T follicular helper cell (primary cell): Measurements from ENCODE around the gene TGFBR1.
A peak's percentile ranks its signal among the peaks of the same experiment; 100 is the strongest.

Source experiments
- DNase-seq: peaks from one replicate; pipeline ENCODE4 v3.0.0-alpha.2; 2020; ENCODE audit warnings: low read depth

TGFBR1 gene

DNA sequence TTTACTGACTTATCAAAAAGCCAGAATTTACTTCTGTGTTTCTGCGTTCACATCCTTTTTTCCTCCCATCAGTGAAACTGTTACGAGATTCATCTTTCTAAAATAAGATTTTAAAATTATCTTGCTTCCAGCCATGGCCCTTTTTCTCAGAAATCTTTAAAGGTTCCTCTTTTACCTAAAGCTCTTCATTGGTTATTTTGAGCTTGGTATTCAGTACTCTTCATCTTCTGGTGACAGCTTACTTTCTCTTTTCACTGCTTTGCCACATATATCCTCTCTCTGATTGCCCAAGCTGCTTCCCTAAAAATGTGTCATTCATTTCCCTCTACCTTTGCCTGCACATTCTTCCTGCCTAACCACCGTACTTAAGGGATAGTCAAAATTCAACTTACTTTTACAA lies 32.3 kb downstream of the TGFBR1 start:
- no peak for DNase-seq

DNA sequence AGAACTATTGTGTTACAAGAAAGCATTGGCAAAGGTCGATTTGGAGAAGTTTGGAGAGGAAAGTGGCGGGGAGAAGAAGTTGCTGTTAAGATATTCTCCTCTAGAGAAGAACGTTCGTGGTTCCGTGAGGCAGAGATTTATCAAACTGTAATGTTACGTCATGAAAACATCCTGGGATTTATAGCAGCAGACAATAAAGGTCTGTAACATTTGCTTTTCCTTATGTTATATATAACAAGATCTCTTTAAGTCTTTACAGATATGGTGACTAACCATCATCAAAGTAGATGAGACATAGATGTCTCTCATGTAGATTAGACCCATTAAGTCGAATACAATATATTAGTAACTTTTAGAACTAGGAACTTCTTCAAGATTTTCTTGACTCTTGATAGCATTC lies 33.0 kb downstream of the TGFBR1 start:
- DNase-seq = no peak

DNA sequence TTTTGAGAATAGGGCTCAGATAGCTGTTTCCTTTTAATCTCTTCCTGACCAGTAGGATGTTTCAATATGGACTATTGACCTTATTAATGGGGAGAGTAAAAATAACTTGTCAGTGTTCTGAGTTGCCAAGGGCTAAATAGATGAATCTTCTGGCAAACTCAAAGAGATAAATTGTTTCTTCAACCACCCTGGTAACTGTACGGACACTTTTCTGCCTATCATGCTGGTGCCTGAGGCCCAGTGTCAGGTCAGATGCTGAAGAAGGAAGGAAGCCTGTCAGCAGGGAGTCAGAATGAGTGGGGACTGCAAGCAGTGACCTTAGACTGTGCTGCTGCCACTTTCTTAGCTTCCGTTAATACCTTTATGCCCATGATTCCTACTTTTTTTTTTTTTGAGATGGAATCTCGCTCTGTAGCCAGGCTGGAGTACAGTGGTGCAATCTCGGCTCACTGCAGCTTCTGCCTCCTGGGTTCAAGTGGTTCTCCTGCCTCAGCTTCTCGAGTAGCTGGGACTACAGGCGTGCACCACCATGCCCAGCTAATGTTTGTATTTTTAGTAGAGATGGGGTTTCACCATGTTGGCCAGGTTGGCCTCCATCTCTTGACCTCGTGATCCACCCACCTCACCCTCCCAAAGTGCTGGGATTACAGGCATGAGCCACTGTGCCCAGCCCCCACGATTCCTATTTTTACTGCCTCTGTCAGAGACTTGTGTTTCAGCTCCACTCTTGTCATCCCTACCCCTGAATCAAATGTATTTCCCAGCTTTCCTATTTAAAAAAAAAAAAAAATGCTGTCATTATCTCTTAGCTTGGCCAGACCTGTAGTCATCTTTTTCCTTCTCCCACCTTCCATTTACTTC lies 33.7 kb downstream of the TGFBR1 start:
- DNase-seq = no peak

DNA sequence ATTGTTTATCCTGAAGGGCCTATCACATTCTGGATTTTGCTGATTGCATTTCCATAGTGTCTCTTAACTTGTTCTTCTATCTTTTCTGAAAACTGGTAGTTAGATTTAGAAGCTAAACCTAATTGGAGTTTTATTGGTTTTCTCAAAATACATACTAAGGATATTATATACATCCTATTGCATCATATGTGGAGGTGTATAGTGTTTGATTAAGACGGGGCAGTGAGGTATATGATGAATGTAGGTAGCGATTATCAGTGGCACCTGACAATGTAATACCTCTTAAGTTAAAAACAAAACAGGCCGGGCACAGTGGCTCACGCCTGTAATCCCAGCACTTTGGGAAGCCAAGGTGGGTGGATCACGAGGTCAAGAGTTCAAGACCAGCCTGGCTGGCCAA lies 35.0 kb downstream of the TGFBR1 start:
- no peak for DNase-seq

DNA sequence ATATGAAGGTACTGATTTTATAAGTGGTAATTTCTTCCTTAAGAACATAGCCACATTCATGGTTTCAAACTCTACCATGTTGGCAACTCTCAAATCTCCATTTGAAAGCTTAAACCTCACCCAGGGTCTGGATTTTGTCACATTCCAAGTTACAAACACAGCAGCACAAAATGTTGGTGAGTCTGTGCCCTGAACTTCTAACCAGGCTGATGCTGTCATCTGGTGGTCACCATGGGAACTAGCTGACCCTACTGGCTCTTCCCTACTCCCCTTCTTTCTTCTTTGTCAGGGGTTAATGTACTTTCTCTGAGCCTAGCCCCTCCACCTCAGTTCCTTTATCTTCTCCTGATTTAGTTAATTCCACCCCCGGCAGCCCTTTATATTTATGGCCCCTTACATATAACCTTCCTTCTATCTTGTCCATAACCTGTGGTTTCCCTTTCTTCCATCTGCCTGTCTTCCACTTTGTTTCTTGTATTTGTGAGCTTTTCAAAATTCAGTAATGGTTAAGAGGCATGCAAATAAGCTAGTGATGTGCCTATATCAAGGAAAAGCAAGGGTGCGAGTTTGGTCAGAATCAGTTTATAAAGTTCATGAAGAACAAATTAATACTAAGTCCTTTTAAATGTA lies 35.9 kb downstream of the TGFBR1 start:
- peak; percentile 35 for DNase-seq

DNA sequence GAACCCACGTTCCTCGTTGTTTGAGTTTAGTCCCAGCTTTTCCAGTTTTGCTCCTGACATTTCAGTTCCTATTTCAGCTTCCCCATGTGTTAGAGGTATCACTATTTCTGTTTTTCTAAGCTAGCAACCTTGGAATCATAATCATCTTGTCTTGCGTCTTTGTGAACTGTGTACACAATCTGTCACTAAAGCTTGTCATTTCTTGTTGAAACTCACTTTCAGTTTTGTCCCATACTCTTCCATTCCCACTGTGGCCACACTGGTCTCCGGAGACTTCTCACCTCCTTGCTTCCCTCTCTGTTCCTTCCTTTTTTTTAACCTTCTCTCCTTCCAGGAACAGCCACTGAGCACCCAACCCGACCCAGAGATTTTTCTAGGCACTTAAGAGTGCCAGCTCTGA lies 36.9 kb downstream of the TGFBR1 start:
- DNase-seq = no peak

DNA sequence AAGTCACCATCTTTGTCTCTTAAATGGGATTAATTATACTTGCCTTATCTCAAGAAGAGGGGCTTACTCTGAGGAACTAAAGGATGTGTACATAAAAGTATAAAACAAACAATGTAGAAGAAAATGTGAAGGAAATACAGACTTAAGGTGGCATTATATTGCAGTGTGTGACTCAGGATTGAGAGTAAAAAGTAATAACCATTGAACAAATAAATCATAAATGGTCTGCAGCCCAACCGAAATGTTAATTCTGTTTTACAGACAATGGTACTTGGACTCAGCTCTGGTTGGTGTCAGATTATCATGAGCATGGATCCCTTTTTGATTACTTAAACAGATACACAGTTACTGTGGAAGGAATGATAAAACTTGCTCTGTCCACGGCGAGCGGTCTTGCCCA lies 37.4 kb downstream of the TGFBR1 start:
- DNase-seq = no peak

DNA sequence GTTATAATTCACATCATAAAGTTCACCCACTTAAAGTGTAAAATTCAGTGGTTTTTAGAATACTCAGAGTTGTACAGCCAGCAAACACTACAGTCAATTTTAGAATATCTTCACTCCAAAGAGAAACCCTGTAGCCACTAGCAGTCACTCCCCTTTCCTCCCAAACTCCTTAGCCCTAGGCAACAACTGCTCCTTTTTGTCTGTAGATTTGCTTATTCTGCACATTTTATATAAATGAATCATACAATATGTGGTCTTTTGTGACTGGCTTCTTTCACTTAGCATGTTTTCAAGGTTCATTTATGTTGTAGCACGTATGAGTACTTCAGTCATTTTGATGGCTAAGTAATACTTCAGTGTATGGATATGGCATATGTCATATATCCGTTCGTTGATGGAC lies 38.7 kb downstream of the TGFBR1 start:
- DNase-seq = no peak

DNA sequence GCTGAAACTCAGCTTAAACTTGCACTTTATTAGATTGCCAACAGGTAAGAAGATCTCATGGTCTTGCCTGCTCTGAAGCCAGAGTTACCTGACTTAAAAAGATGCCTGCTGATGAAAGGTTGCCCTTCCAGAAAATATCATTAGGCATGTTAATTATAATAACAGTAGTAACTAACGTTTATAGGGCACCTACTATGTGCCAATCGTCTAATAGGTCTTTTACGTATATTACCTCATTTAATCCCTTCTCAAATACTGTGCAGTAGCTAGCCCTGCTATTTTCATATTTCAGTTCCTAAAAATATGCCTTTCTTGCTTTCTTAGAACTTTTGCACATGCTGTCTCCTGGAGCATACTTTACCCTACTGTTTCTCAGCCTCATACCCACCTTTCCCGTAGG lies 40.1 kb downstream of the TGFBR1 start:
- DNase-seq = no peak

DNA sequence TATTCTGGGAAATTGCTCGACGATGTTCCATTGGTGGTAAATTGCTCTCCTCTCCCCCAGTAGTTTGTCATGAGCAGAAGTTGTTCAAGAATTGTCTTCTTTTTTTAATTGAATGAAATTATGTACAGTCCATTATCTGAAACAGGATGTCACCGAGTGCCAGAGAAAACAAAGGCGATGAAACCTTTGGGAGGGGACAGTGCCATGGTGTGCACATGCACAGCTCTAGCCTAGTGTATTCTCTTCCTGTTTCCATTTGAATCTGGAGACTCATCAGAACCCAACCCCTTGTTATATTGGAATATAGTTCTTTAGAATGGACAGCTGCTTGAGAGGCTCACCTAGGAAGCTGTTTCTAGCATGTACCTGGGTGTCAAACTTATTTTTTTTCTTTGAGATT lies 41.7 kb downstream of the TGFBR1 start:
- DNase-seq = no peak

DNA sequence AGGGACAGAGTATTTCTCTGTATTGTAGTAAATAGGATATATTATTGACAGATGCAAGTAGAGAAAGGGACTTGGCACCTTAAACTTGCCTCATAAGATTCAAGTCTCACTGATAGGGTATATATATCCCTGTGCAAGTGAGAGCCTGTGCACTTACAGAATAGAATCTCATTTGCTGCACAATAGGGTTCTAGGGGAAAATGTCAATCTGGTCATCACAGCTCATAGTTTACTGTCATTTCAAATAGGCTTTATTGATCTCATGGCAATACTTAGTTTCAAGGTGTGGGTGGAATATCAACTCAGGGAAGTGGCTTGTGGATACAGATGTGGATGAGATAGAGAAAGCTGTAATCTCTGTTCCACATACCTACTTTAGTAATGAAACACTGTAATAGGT lies 42.3 kb downstream of the TGFBR1 start:
- no peak for DNase-seq

DNA sequence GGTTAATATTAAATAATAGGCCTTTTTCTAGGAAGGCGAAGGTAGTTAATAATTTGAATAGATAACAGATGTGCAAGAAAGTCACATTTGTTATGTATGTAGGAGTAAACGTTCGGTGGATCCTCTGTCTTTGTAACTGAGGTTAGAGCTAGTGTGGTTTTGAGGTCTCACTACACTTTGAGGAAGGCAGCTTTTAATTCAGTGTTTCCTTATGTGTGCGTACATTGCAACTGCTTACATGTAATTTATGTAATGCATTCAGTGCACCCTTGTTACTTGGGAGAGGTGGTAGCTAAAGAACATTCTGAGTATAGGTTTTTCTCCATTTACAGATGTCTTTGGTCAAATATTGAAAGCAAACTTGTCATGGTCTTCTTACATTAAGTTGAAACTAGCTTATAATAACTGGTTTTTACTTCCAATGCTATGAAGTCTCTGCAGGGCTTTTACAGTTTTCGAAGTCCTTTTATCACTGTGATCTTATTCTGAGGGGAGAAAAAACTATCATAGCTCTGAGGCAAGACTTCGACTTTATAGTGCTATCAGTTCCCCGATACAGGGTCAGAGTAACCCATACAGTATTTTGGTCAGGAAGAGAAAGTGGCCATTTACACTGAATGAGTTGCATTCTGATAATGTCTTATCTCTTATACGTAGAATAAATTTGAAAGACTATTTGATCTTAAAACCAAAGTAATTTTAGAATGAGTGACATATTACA lies 45.7 kb downstream of the TGFBR1 start:
- no peak for DNase-seq

DNA sequence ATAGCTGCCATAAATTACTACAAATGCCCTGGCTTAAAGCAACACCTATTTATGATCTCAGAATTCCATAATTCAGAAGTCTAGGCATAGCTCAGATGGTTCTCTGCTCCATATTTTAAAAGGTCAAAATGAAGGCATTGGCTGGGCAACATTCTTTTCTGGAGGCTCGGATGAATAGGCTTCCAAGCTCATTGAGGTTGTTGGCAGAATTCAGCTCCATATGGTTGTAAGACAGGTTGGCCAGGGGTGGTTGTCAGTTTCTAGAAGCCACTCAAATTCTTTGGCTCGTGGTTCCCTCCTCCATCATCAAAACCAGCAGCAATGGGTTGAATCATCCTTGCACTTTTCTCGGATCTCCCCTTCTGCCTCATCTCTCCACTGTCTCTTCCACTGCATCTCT lies 49.4 kb downstream of the TGFBR1 start:
- DNase-seq = no peak

DNA sequence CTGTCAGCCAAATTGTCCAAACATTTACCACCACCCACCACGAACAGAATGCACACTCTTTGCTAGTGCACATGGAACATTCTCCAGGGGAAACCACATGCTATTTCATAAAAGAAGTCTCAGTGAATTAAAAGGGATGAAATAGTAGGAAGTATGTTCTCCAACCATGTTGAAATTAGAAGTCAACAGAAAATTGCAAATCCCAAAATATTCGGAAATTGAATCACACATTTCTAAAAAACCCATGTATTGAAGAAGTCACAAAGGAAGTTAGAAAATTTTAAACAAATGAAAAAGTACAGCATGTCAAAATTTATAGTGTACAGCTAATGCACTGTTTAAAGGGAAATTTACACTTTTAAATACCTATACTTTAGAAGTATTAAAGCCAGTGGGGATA lies 50.8 kb downstream of the TGFBR1 start:
- DNase-seq = no peak

DNA sequence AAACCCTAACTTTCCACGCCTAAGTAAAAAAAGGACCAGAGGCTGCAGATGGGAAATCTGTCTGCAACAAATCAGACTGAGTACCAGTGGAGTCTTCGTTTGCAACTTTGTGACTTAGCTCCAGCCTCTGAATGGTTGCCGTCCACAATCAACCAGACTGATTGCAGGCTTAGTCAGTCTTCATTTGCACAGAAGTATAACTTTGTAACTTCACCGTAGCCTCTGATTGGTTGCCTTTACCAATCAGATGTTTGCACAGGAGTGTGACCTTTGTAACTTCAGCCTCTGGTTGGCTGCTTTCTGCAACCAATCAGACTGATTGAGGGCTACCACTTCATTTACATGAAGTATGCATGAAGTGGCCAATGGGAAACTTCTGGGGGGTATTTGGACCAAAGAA lies 53.7 kb downstream of the TGFBR1 start:
- DNase-seq = no peak

DNA sequence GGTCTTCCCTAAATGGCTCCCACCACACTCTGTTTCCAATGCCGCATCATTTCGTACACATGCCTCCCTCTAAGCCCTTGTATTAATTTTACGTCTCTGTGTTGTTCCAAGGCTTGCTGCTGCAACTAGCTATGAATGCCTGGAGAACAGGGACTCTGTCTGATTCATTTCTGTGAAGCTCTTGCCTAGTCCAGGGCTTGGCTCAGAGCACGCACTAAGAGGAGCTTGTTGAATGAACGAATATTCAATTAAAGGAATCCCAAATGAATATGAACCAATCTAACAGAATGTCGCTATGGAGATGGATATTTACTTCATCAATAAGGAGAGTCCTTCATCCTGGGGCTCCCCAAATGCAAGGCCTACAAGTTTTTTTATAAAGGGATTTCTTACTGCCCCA lies 55.3 kb downstream of the TGFBR1 start:
- no peak for DNase-seq

DNA sequence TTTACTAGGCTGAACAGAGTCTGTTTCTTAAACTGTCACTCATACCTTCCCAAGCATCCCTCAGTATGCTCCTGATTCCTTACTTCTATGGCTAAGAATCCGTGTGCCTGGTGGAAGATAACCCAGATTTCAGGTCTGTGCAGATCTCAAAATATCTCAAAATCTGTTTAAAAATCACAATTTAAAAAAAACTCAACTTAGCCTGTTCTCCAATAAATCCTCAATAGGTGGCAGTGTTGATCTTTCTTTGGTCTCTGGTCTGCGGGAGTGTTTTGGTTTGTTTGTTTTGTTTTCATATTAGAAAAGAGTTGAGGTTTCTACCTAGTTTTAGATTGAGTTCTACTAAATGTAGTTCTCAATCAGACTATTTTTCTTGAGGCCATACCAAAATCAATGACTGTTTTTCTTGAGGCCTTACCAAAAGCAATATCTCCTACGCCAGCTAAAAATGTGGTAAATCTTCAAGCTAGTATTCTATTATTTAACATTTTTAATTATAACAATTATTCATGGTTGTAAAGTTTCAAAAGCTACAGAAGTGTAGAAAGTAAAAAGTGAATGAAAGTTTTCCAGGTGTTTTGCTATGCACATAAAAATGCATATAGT lies 57.9 kb downstream of the TGFBR1 start:
- no peak for DNase-seq

DNA sequence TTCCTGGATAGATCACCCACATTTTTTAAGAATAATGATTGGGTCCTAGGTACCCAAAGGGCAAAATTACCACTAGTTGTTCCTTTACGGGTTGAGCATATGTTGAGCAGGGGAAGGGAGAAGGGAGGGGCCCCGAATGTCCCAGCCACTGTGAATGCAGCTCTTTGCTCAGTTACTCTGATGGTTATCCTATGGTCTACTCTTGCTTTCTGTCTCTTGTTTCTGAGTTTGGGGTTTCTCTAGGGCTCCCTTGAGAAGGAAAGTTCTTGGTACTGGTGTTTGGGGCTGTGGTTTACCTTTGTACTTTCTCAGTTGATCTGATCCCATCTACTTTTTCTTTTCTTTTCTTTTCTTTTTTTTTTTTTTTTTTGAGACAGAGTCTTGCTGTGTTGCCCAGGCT lies 61.2 kb downstream of the TGFBR1 start:
- no peak for DNase-seq

DNA sequence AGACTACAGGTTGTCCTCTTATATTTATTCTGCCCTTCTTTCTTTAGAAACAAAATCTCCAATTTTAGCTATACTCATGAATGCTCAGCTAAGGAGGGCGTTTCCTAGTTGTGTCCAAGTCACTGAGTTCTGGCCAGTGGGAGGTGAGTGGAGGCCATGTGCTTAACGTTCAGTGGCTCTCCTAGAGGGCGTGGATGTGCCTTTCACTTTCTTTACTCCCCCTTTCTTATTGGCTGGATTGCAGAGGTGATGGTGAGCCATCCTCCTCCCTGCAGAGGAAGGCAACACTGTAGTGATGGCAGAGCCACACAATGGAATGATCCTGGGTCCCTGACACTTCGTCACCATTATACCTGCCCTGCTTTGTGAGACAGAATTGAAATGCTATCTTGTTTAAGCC lies 62.2 kb downstream of the TGFBR1 start:
- DNase-seq = no peak

DNA sequence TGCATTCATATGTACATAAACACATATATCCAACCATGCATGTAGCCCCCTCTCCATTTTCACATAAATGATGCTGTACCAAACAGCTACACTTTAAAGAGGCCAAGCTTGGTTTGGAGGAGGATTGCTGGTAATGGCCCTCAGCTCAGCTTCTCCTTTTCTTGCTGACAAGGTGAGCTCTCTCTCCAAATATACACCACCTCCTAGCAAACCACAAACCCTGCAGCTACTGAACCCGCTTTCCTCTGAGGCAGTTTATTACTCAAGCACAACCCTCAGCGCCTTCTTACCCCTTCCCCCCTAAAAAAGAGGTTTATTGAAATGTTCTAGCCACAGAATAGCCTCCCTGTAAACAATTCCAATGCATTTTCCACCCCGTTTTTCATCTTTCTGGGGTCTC lies 62.8 kb downstream of the TGFBR1 start:
- no peak for DNase-seq

DNA sequence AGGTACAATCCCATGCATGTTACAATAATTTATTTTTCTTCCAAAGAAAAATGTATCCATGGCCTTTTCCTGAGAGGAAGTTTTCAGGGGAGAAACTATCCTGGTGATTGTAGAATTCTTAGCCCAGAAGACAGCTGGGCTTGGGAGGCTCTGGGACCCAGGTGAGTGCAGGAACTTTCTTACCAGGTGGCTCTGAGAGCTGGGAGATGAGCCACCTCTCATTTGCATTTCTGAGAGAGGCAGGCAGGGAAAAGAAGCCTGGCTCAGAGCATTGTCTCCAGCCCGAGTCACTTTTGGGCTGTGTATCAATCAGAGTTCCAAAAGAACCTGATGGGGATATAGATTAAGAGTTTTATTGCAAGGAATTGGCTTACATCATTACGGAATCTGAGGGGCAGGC lies 64.2 kb downstream of the TGFBR1 start:
- DNase-seq = no peak

DNA sequence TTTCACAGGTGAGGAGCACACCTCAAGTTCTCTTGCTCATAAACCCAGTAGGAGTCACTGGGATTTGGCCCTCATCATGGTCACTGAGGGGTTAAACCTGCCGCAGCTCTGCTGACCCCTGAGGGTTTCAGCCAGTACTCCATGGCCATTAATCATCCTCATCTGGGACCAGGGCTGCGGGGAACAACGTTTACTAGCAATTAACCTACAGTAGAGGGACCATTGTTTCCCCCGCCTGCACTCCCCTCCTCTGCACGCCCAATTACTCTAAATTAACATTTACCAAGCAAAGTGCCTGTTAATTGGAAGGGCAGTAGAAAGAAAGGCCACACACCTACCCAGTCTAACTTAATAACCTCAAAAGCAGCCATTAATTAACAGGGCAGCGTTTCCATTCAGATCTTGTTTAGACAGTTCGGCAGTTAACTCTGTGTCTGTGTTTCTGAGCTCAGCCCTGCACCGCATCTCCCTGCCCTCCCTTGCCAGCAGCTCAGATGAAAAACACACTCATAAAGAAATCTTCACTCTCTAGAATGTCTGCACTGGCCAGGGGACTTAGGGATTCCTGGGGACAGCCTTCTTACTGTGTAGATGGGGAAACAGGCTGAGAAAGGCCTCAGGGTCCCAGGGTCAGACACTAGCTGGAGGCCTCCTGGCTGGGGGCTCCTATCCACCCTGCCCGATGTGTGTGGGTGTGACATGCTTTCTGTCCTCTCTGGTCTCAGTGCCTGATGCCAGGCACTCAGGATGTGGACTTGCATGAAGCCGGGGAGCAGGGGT lies 65.3 kb downstream of the TGFBR1 start:
- no peak for DNase-seq
